Dedifferentiated amniotic fluid mesenchymal stem cell (primary cell): ENCODE measurements around the gene CSTPP1.
"Not testable (repeated sequence)": the region's sequence is repeated elsewhere in the genome, so short reads cannot be mapped to it uniquely, and the experiment has no call there.

Experiments
- DNase-seq: peaks from one replicate; pipeline ENCODE4 v3.0.0-alpha.2; 2016; ENCODE audit errors: extremely low spot score

CSTPP1 gene

GRCh38 chr11:46912526-46913150 is 23.9 kb upstream of the CSTPP1 start:
- DNase-seq: no peak

DNA sequence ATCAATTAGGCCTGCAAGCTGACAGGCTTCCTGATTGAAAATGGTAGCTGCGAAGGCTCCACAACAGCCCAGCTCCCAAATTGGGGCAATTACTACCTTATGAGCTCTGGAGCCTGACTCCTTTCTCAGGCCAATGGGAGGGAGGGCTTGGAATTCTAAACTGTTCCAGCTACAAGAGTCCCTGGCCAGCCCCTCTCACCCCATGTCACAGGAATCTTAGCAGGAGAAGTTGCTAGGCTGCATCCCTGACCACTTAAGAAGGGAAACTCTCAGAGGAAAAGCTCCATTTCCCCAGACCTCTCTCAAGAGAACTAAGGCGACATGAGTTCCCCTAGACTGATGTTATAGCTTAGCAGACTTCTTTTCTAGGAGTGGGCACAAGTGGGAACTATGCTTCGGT is 23.1 kb upstream of the CSTPP1 start:
- no peak for DNase-seq

DNA sequence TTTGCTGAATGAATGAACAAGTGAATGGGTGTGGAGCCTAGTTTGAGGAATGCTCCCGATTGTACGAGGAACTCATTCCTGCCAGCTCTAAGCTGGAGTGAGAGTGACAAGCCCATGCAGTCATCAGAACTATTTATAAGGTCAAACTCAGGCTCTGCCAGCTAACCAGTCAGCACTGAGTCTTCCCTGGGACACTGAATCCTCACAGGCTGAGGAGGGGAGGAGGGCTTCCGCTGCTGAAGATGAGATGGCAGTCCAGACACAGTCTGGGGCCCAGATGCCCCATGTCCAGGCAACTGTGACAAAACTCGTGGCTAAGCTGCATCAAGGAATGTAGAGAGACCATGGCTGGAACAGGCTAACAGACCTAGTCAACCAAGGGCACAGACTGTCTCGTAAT is 22.2 kb upstream of the CSTPP1 start:
- DNase-seq: peak; percentile 14

GRCh38 chr11:46914910-46915309 is 21.7 kb upstream of the CSTPP1 start:
- DNase-seq: peak; percentile 8

GRCh38 chr11:46916286-46917108 is 20.1 kb upstream of the CSTPP1 start:
- DNase-seq: peak; percentile 44

DNA sequence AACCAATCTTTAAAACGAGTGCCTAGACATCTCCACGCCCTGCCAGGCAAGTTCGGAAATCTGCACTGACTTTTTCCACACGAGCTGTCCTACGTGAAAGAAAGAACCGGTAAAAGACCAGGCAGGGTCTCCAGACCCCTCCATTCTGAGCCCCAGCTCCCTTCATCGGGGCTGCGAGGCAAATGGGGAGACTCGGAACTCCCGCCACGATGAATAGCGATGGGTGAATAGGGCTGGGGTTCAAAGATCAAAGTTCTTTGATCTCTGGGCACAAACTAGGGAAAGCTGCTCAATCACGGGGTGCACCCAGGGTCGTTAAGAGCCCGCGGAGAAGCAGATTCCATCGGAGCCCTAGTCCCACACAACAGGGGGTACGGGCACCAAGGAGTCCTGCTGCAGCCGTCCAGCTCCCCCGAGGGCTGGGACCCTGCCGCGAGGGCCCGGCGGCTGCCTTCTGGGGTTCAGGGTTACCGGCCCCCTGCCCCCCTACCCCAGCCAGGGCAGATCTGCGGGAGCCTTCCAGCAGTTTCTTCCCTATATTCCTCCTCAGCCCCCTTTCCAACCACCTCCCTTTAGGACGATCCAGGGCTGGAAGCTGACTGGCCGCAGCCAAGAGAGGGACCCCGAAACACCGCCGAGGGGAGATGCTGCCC is 19.3 kb upstream of the CSTPP1 start:
- DNase-seq: no peak

DNA sequence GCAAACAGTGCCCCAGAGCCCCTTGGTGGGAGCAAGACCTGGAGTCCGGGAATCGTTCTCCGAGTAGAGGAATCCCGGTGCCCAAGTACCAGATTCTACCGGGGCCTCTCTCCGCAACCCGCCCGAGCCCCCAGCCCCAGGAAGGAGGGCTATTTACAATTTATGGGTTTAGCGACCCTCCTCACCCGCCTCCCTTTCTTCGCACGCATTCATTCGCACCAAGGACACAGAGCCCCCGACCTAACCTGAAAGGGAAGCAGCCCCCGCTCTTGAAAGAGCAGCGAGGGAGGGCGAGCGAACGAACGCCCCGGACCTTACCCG is 18.8 kb upstream of the CSTPP1 start:
- DNase-seq: no peak

- DNase-seq: no peak
These were observed 18.3 kb upstream of the CSTPP1 start, which contains the start of gene LRP4 for GRCh38 chr11:46918083-46918787. Gene LRP4, minus strand, starts transcription at chr11:46918550. Its CDS starts 171 bp downstream, at chr11:46918379.

DNA sequence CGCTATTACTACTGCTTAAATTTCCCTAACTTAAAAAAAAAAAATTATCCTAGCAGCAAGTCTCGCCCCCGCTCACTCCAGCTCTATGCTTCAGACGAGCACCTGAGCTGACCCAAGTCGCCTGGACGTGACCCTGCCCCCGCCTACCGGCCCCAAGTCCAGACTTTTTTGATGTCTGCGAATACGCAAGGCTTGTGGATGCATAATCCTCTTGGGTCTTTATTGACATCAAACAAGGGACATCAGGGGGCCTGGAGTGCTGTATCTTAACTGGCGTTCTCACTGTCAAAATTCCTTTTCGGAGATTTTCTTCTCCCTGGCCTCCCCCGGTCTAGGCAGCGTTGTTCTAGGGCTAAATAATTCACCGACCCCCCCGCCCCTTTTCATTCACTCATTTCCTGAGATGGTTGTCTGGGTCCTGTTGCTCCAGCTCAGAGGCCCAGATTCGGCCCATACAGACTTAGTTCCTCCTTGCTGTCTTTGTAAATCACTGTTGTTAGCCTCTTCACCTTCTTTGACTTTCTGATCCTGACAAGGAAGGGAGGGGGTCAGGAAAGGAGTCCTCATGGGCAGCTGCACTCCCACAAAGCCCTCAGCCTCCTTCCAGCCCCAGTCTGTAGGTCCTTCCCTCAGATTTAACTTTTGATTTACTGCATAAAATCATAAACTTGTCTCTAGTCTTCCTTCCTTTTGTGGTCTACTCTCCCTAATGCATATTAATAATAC is 17.6 kb upstream of the CSTPP1 start:
- no peak for DNase-seq

DNA sequence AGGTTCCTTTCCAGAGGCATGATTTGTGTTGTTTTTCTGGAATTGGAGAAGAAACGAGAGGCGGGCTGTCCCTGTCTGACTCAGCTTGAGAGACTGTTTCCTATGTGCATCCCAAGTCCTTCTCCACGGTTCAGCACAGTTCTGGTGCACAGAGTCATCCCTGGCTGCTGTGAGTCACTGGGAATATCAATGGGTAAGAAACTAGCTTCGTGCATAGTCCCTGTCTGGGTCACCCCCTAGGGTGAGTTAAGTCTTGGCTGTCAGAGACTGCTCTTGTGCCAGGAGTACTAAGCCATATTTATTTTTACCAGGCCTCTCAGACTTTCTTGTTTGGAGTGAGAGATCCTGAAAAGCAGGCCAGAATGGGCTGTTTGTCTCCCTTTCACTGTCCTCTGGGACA is 15.8 kb upstream of the CSTPP1 start:
- peak; percentile 95 for DNase-seq

DNA sequence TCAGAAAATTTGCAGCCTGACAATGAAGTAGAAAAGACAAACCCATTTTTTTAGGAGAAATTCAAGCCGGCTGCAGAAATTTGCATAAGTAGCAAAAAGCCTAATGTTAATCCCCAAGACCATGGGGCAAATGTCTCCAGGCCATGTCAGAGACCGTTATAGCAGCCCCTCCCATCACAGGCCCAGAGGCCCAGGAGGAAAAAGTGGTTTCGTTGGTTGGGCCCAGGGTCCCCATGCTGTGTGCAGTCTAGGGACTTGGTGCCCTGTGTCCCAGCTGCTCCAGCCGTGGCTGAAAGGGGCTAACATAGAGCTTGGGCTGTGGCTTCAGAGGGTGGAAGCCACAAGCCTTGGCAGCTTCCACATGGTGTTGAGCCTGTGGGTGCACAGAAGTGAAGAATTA is 8.6 kb upstream of the CSTPP1 start:
- DNase-seq: not testable (repeated sequence)

- DNase-seq: not testable (repeated sequence)
These were observed 7.9 kb upstream of the CSTPP1 start for GRCh38 chr11:46928701-46929100.

- no peak for DNase-seq
These were observed 6.5 kb upstream of the CSTPP1 start for GRCh38 chr11:46930089-46930488.

DNA sequence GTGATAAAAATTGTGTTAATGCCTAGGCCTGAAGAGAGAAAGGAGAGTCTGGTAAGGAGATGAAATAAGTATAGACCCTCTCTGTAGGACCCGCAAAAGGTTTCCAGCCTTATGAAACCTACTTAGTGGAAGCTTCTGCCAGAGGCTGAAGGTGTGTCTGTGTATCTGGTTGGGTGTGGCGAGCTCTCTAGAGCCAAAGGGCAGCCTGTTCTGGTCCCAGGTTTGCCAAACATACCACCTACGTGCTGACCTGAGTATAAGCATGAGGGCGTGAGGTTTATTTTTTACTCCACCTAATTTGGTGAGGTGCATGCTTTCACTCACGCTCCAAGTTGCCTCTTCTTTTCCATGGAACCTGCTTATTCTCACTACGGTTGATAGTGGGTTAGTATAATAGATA is 5.6 kb downstream of the CSTPP1 start:
- no peak for DNase-seq

GRCh38 chr11:46944356-46945075 is 8.0 kb downstream of the CSTPP1 start:
- no peak for DNase-seq

- no peak for DNase-seq
These were observed 11.0 kb downstream of the CSTPP1 start for GRCh38 chr11:46947399-46948077.

GRCh38 chr11:46948378-46949131 is 12.0 kb downstream of the CSTPP1 start:
- DNase-seq: peak; percentile 74

DNA sequence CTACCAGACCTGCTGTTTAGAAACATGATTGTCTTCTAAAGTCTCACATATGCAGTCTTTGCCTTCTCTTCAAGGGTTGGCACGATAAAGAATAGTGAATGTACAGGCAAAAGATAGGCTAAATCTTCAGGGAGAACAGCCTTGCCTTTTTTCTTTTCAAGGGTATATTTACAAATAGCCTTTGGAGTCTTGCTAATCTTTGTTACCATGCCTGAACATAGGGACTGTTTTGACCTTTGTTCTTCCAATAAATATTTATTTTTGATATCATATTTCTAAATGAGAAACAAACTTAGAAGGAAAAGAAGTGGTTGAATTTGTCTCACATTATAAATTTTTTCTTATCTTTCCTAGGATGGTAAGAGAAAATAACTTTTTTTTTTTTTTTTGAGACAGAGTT is 12.7 kb downstream of the CSTPP1 start:
- DNase-seq: no peak

GRCh38 chr11:46951864-46952263 is 15.3 kb downstream of the CSTPP1 start:
- DNase-seq: no peak

- no peak for DNase-seq
These were observed 16.0 kb downstream of the CSTPP1 start for GRCh38 chr11:46952553-46952952.
